ENCODE measurements around the gene MOCS3. TPM values are rescaled to one million over a fixed set of nuclear protein-coding genes. Genes with fewer than 3 reads are reported as not detected.

Gene MOCS3
- total and polyA plus RNA-seq, 4 donors = 1.0 to 3.2 (median 2.6) TPM

GRCh38 chr20:50918403-50918802, 40.2 kb upstream of the MOCS3 start:
- no peaks in the 10 kb centered on the region for H3K27me3 ChIP-seq (ENCODE audit: control insufficient read depth in 1 of 2, insufficient read depth in 2 of 2, low read length in 1 of 2)
- H3K4me3 ChIP-seq (ENCODE audit: low read length in 2 of 2) = no peak overlapping the region
- H3K4me1 ChIP-seq (ENCODE audit: control insufficient read depth in 1 of 2, insufficient read depth in 2 of 2, low read length in 2 of 2) = peaks cover 2 to 17% of the 10 kb centered on the region in 2 donors
- no peaks in the 10 kb centered on the region for H3K36me3 ChIP-seq (ENCODE audit: control insufficient read depth in 1 of 2, insufficient read depth in 2 of 2, low read length in 1 of 2)
- DNase-seq (no peak), ATAC-seq (ENCODE audit: low FRiP score) (no peak)
- no peak overlapping the region for H3K27ac ChIP-seq (ENCODE audit: low read depth in 1 of 2, low read length in 2 of 2)
- intact Hi-C loops (cut with DNase I) = no loop called here
- no peaks in the 10 kb centered on the region for H3K9me3 ChIP-seq (ENCODE audit: control insufficient read depth, low read length)
- 32 to 34% methylated on average over 3 of the region's 3 CpGs for WGBS, 2 donors

DNA sequence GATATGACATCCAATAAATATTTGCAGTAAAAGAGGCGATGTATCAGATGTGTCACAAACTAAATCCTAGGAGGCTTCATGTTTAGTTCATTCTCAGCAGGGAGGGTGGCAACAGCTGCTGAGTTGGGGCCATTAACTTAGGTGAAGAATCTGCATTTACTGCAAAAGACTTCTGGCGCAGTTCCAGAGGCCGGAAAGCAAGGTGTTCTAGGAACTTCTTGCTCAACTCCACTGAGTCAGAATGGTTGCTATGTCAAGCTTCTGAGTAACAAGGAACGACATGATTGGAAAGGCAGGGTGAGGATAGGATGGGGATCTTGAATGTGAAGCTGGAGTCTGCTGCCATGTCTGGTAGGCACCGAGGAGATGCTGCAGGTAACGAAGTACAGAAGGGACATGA, 39.1 kb upstream of the MOCS3 start:
- peak; percentile 63 to 84 for DNase-seq
- intact Hi-C loops (cut with DNase I) = no loop called here

GRCh38 chr20:50920997-50921396, 37.6 kb upstream of the MOCS3 start:
- intact Hi-C loops (cut with DNase I) = no loop called here
- H3K36me3 ChIP-seq (ENCODE audit: control insufficient read depth in 1 of 2, insufficient read depth in 2 of 2, low read length in 1 of 2) = no peaks in the 10 kb centered on the region
- H3K4me3 ChIP-seq (ENCODE audit: low read length in 2 of 2) = no peak overlapping the region
- no peak overlapping the region for H3K27ac ChIP-seq (ENCODE audit: low read depth in 1 of 2, low read length in 2 of 2)
- H3K9me3 ChIP-seq (ENCODE audit: control insufficient read depth, low read length) = no peaks in the 10 kb centered on the region
- DNase-seq (no peak), ATAC-seq (ENCODE audit: low FRiP score) (no peak)
- no peaks in the 10 kb centered on the region for H3K27me3 ChIP-seq (ENCODE audit: control insufficient read depth in 1 of 2, insufficient read depth in 2 of 2, low read length in 1 of 2)
- H3K4me1 ChIP-seq (ENCODE audit: control insufficient read depth in 1 of 2, insufficient read depth in 2 of 2, low read length in 2 of 2) = peaks cover 2 to 12% of the 10 kb centered on the region in 2 donors

More for the DNA sequence above, 39.1 kb upstream of the MOCS3 start:
- H3K9me3 ChIP-seq (ENCODE audit: control insufficient read depth, low read length) = no peaks in the 10 kb centered on the region
- 65 to 68% methylated on average over 6 of the region's 6 CpGs for WGBS, 2 donors
- no peak for ATAC-seq (ENCODE audit: low FRiP score)
- H3K36me3 ChIP-seq (ENCODE audit: control insufficient read depth in 1 of 2, insufficient read depth in 2 of 2, low read length in 1 of 2) = no peaks in the 10 kb centered on the region
- H3K27me3 ChIP-seq (ENCODE audit: control insufficient read depth in 1 of 2, insufficient read depth in 2 of 2, low read length in 1 of 2) = no peaks in the 10 kb centered on the region
- no peak overlapping the region for H3K4me3 ChIP-seq (ENCODE audit: low read length in 2 of 2)
- peaks cover 2 to 9% of the 10 kb centered on the region in 2 donors for H3K4me1 ChIP-seq (ENCODE audit: control insufficient read depth in 1 of 2, insufficient read depth in 2 of 2, low read length in 2 of 2)
- H3K27ac ChIP-seq (ENCODE audit: low read depth in 1 of 2, low read length in 2 of 2) = no peak overlapping the region

DNA sequence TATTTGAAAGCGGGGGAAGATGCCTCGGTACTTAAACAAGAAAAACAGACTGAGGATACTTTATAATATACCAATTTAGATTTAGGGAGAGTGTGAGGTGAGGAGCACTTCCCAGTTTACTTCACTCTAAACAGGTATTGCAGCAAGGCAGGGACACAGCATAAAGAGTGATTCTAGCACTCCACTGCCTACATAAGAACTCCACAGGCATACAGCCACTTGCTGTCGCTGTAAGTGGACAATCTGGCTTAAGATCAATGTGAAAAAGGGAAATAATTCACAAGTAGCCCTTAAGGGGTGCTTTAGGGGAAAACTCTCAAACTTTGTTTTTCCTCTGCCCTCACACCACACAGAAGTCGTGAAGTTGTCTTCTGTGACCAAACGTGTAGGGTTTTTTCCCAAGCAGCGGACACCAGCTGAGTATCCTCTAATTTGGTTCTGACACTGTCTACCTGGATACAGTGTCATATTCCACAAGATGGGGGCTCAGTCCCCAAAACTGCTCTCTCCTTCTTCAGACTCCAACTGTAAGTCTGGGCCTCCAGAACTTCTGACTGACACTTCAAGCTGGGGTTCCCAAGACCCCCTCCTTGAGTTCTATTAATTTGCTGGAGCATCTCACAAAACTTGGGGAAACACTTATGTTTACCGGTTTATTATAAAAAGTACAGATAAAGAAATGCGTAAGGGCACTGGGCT, 36.7 kb upstream of the MOCS3 start:
- H3K9me3 ChIP-seq (ENCODE audit: control insufficient read depth, low read length) = no peaks in the 10 kb centered on the region

GRCh38 chr20:50924261-50924920, 34.2 kb upstream of the MOCS3 start:
- DNase-seq (no peak), ATAC-seq (ENCODE audit: low FRiP score) (no peak)
- Histone ChIP-seq H3K9me3 (ENCODE audit: control insufficient read depth, low read length) (no peaks in the 10 kb centered on the region), H3K27me3 (ENCODE audit: control insufficient read depth in 1 of 2, insufficient read depth in 2 of 2, low read length in 1 of 2) (no peaks in the 10 kb centered on the region), H3K36me3 (ENCODE audit: control insufficient read depth in 1 of 2, insufficient read depth in 2 of 2, low read length in 1 of 2) (no peaks in the 10 kb centered on the region), H3K4me1 (ENCODE audit: control insufficient read depth in 1 of 2, insufficient read depth in 2 of 2, low read length in 2 of 2) (peaks cover 2 to 6% of the 10 kb centered on the region in 2 donors), H3K27ac (ENCODE audit: low read depth in 1 of 2, low read length in 2 of 2) (no peak overlapping the region), H3K4me3 (ENCODE audit: low read length in 2 of 2) (no peak overlapping the region)
- intact Hi-C loops (cut with DNase I) = no loop called here
- WGBS, 2 donors = 44 to 46% methylated on average over 2 of the region's 2 CpGs

More for the DNA sequence above, 36.7 kb upstream of the MOCS3 start:
- ATAC-seq (ENCODE audit: low FRiP score) = no peak
- 57 to 61% methylated on average over 8 of the region's 8 CpGs for WGBS, 2 donors
- Histone ChIP-seq H3K4me1 (ENCODE audit: control insufficient read depth in 1 of 2, insufficient read depth in 2 of 2, low read length in 2 of 2) (peaks cover 2 to 9% of the 10 kb centered on the region in 2 donors), H3K4me3 (ENCODE audit: low read length in 2 of 2) (no peak overlapping the region), H3K36me3 (ENCODE audit: control insufficient read depth in 1 of 2, insufficient read depth in 2 of 2, low read length in 1 of 2) (no peaks in the 10 kb centered on the region), H3K27ac (ENCODE audit: low read depth in 1 of 2, low read length in 2 of 2) (peak overlapping the region in 1 of 2 donors; percentile 33), H3K27me3 (ENCODE audit: control insufficient read depth in 1 of 2, insufficient read depth in 2 of 2, low read length in 1 of 2) (no peaks in the 10 kb centered on the region)
- intact Hi-C loops (cut with DNase I) = no loop called here
- no peak for DNase-seq

GRCh38 chr20:50926530-50926929, 32.1 kb upstream of the MOCS3 start:
- 14 to 16% methylated on average over 1 of the region's 1 CpG for WGBS, 2 donors
- H3K4me1 ChIP-seq (ENCODE audit: control insufficient read depth in 1 of 2, insufficient read depth in 2 of 2, low read length in 2 of 2) = peaks cover 2 to 6% of the 10 kb centered on the region in 2 donors
- ATAC-seq (ENCODE audit: low FRiP score) (no peak), DNase-seq (no peak)
- no peaks in the 10 kb centered on the region for H3K36me3 ChIP-seq (ENCODE audit: control insufficient read depth in 1 of 2, insufficient read depth in 2 of 2, low read length in 1 of 2)
- intact Hi-C loops (cut with DNase I) = loop anchor here in 1 of 2 donors (5.0 kb wide), 1 partner anchor 129 kb away; the partner anchor contains the start of gene BCAS4
- H3K27ac ChIP-seq (ENCODE audit: low read depth in 1 of 2, low read length in 2 of 2) = no peak overlapping the region
- no peak overlapping the region for H3K4me3 ChIP-seq (ENCODE audit: low read length in 2 of 2)
- H3K27me3 ChIP-seq (ENCODE audit: control insufficient read depth in 1 of 2, insufficient read depth in 2 of 2, low read length in 1 of 2) = no peaks in the 10 kb centered on the region
- no peaks in the 10 kb centered on the region for H3K9me3 ChIP-seq (ENCODE audit: control insufficient read depth, low read length)

DNA sequence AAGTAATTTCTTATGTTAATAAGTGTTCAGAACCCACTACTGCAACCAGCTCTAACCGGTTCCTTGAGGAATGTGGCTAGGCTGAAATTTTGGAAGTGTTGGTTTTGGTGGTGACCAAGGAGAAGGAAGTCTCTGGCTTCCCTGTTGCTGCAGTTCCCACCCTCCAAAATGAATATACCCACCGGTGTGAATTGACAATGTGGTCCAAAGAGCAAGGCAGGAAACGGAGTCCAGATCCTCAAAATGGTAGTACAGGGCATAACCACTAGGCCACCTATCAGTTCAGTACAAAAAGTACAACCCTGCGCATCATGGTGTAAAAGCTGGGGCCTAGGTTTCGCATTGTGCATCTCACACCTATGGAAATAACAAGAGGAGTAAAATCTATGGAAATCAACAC, 30.1 kb upstream of the MOCS3 start:
- H3K4me1 ChIP-seq (ENCODE audit: control insufficient read depth in 1 of 2, insufficient read depth in 2 of 2, low read length in 2 of 2) = peaks cover 0 to 3% of the 10 kb centered on the region in 2 donors
- no peaks in the 10 kb centered on the region for H3K36me3 ChIP-seq (ENCODE audit: control insufficient read depth in 1 of 2, insufficient read depth in 2 of 2, low read length in 1 of 2)
- no peak for DNase-seq
- H3K4me3 ChIP-seq (ENCODE audit: low read length in 2 of 2) = no peak overlapping the region
- ATAC-seq (ENCODE audit: low FRiP score) = no peak
- H3K9me3 ChIP-seq (ENCODE audit: control insufficient read depth, low read length) = no peaks in the 10 kb centered on the region
- H3K27ac ChIP-seq (ENCODE audit: low read depth in 1 of 2, low read length in 2 of 2) = peak overlapping the region in 1 of 2 donors; percentile 13
- WGBS, 2 donors = 59 to 65% methylated on average over 5 of the region's 5 CpGs
- H3K27me3 ChIP-seq (ENCODE audit: control insufficient read depth in 1 of 2, insufficient read depth in 2 of 2, low read length in 1 of 2) = no peaks in the 10 kb centered on the region
- intact Hi-C loops (cut with DNase I) = loop anchor here in 1 of 2 donors (2.0 to 5.0 kb wide), 2 partner anchors 110 to 131 kb away; partner anchors contain the start of gene BCAS4

- H3K36me3 ChIP-seq (ENCODE audit: control insufficient read depth in 1 of 2, insufficient read depth in 2 of 2, low read length in 1 of 2) = no peaks in the 10 kb centered on the region
- H3K27me3 ChIP-seq (ENCODE audit: control insufficient read depth in 1 of 2, insufficient read depth in 2 of 2, low read length in 1 of 2) = no peaks in the 10 kb centered on the region
- DNase-seq (peak; percentile 93 to 94), ATAC-seq (ENCODE audit: low FRiP score) (peak; percentile 81)
- H3K4me3 ChIP-seq (ENCODE audit: low read length in 2 of 2) = peak overlapping the region; percentile 74 to 95
- intact Hi-C loops (cut with DNase I) = loop anchor here (1.0 to 5.0 kb wide), 3 partner anchors 111 to 134 kb away; partner anchors contain the start of gene BCAS4 (in 2 of the 2)
- H3K27ac ChIP-seq (ENCODE audit: low read depth in 1 of 2, low read length in 2 of 2) = peak overlapping the region in 1 of 2 donors; percentile 20
- WGBS, 2 donors = 6% methylated on average over 13 of the region's 13 CpGs
- peaks cover 0 to 3% of the 10 kb centered on the region in 2 donors for H3K4me1 ChIP-seq (ENCODE audit: control insufficient read depth in 1 of 2, insufficient read depth in 2 of 2, low read length in 2 of 2)
- no peaks in the 10 kb centered on the region for H3K9me3 ChIP-seq (ENCODE audit: control insufficient read depth, low read length)
Observed at GRCh38 chr20:50929299-50930138, 29.1 kb upstream of the MOCS3 start.

All from aorta (tissue), 5 donors.